Measurements from ENCODE around the gene LPCAT1.

The LPCAT1 gene

DNA sequence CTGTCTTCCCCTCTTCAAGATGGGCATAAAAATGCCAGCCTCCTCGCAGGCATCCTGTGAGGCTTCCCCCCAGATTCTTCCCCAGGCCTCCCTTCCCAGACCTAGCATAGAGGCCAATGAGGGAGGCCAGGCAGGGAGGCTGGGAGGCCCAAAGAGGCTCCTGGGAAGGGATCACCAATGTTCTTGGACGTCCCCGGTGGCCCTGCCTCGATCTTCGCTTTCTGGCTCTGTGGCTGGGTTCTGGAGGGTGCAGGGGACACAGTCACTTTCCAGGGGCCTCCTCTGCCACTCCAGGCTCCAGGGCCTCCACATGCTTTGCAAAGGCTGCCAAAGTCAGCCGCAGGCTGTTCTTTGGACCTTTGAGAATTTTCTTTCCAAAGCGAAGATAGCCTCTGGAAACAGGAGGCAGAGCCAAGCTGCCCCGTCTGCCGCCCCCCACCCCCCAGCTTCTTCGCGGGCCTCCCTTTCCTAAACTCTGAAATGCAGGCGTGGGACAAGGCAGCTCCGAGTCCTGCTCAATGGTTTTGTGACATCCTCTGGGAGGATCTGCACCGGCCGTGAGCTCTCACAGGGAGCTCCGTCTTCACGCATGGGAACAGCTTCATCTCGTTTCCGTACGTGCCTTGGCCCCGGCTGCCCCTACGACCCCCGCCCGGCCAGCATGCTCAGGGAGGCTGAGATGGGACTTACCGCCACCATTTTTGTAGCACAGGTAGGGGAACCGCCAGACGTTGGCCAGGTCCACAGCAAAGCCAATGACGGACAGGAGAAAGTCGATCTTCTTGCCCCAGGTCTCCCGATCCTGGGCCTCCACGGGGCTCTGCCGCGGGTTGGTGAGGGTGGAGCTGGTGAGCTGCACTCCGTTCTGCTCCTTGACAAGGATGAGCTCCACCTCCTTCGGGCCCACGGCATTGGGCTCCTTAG is 81.3 kb downstream of the LPCAT1 start:
- H3K9me3 ChIP-seq = peaks cover 2% of the 10 kb centered on the region
- TF ChIP-seq, protein P1, sequence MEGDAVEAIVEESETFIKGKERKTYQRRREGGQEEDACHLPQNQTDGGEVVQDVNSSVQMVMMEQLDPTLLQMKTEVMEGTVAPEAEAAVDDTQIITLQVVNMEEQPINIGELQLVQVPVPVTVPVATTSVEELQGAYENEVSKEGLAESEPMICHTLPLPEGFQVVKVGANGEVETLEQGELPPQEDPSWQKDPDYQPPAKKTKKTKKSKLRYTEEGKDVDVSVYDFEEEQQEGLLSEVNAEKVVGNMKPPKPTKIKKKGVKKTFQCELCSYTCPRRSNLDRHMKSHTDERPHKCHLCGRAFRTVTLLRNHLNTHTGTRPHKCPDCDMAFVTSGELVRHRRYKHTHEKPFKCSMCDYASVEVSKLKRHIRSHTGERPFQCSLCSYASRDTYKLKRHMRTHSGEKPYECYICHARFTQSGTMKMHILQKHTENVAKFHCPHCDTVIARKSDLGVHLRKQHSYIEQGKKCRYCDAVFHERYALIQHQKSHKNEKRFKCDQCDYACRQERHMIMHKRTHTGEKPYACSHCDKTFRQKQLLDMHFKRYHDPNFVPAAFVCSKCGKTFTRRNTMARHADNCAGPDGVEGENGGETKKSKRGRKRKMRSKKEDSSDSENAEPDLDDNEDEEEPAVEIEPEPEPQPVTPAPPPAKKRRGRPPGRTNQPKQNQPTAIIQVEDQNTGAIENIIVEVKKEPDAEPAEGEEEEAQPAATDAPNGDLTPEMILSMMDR (IDR thresholded peaks at IDR 0.05; ENCODE audit: low read depth, low read length) = no peak
- H3K4me3 ChIP-seq (ENCODE audit: low read depth, low read length) = no peak overlapping the region
- H3K36me3 ChIP-seq = no peaks in the 10 kb centered on the region
- peaks cover 61% of the 10 kb centered on the region for H3K27me3 ChIP-seq
- 0 out of 2 replicates have a peak, but pooled peaks cover 2% of the 10 kb centered on the region for H3K4me1 ChIP-seq
- DNase-seq = no peak

DNA sequence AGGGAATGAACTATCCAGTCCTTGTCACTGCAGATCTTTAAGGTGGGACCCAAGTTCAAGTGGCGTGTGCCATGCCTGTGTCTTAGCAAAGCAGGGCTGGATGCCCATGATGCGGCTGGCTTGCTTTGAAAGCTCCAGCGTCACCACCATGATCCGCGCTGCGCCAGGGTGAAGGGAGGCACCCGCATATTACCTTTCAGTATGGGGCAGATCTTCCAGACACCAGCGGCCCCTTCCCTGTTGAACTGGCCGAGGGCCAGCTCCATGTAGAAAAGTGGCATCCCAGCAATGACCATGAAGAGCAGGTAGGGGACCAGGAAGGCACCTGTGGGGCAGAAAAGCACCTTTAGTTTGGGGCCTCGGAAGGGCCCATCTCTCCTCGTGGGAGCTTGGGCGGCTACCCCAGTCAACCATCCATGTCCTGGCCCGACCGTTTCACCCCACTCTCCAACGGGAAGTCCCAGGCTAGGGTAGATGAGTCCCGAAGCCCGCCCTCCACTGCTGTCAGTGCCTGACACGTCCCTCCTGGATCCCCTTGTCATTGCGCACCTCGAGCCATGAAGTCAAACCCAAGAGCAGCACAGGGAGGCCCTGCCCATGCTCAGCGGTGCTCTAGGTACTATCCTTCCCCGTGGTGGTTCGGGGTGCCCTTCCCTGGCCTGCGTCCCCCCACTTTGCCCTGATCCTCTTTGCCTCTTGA is 82.4 kb downstream of the LPCAT1 start:
- 0 out of 2 replicates have a peak, but pooled peaks cover 3% of the 10 kb centered on the region for H3K4me1 ChIP-seq
- DNase-seq = no peak
- TF ChIP-seq, protein P1 (IDR thresholded peaks at IDR 0.05; ENCODE audit: low read depth, low read length) = no peak
- no peaks in the 10 kb centered on the region for H3K36me3 ChIP-seq
- H3K9me3 ChIP-seq = peaks cover 2% of the 10 kb centered on the region
- H3K27me3 ChIP-seq = peaks cover 51% of the 10 kb centered on the region
- H3K4me3 ChIP-seq (ENCODE audit: low read depth, low read length) = no peak overlapping the region

DNA sequence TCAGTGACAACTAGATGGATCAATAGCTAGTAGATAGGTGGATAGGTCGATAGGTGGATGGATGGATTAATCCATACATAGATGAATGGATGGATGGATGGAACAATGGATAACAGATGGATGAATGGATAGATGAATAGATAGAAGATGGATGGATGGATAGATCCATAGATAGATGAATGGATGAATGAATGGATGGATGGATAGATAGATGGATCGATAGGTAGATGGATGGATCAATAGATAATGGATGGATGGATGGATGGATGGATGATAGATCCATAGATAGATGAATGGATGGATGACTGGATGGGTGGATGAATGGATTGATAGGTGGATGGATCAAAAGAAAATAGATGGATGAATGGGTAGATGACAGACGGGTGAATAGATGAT is 83.7 kb downstream of the LPCAT1 start:
- H3K9me3 ChIP-seq = no peaks in the 10 kb centered on the region; the same call in none of the 2 replicates
- H3K4me1 ChIP-seq = 0 out of 2 replicates have a peak, but pooled peaks cover 3% of the 10 kb centered on the region
- peaks cover 39% of the 10 kb centered on the region for H3K27me3 ChIP-seq
- H3K4me3 ChIP-seq (ENCODE audit: low read depth, low read length) = no peak overlapping the region
- DNase-seq = no peak
- no peaks in the 10 kb centered on the region for H3K36me3 ChIP-seq
- TF ChIP-seq, protein P1 (IDR thresholded peaks at IDR 0.05; ENCODE audit: low read depth, low read length) = no peak

DNA sequence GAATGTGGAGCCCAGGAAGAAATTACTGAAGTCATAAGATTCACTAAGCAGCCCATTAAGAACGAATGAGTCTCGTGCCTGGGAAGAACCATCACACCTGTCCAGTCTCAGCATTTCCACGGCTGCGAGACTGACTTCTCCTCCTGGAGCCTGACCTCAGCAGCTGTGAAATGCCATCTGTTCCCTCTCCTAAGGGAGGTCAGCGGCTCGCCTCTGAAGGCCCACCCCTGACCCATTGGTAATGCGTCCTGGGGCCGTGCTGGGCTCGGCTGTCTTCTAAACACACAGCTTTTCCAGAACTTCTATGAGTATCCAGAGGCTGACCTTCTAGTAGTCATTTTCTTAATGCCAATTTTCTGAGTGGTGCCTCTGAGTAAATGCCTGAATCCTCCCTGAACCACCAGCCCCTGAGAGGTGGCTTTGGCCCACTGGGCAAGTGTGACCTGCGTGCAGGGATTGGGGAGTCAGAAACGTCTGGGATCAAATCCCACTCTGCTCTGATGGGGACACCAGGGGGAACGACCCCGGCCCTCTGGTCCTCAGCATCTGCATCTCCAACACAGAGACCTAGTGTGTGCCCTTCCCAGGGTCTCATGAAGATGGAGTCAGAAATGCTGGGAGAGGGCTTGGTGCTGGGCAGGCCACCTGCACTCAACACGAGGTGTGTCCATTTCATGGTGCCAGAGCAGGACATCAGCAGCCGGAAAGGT is 84.2 kb downstream of the LPCAT1 start:
- Histone ChIP-seq H3K4me1 (0 out of 2 replicates have a peak, but pooled peaks cover 3% of the 10 kb centered on the region), H3K4me3 (ENCODE audit: low read depth, low read length) (no peak overlapping the region), H3K36me3 (no peaks in the 10 kb centered on the region), H3K9me3 (no peaks in the 10 kb centered on the region; the same call in none of the 2 replicates), H3K27me3 (peaks cover 34% of the 10 kb centered on the region)
- TF ChIP-seq, protein P1 (IDR thresholded peaks at IDR 0.05; ENCODE audit: low read depth, low read length) = no peak
- DNase-seq = no peak

DNA sequence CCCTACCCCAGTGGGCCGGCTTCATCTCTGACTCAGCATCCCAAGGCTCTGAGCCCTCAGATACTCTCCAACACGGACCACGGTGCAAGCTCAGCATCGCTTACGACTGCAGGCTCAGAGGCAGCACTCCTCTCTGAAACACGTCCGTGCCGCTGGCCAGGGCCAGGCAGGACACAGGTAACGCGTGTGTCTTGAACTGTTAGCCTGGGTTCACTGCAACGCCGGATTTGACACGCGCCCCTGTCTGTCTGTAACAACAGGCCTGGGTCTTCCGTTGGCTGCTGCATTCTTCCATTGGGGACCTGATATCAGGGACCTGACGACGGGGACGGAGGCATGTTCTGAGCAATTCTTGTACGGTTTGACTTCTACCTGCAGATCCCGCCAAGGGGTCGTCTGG is 84.9 kb downstream of the LPCAT1 start:
- no peaks in the 10 kb centered on the region; the same call in 1 of the 2 replicates for H3K9me3 ChIP-seq
- no peak for DNase-seq
- H3K4me1 ChIP-seq = 0 out of 2 replicates have a peak, but pooled peaks cover 3% of the 10 kb centered on the region
- no peaks in the 10 kb centered on the region for H3K36me3 ChIP-seq
- TF ChIP-seq, protein P1 (IDR thresholded peaks at IDR 0.05; ENCODE audit: low read depth, low read length) = no peak
- no peak overlapping the region for H3K4me3 ChIP-seq (ENCODE audit: low read depth, low read length)
- peaks cover 27% of the 10 kb centered on the region for H3K27me3 ChIP-seq

All from BE2C (cell line).